Bone marrow (tissue), 2 donors: ENCODE data around the gene LIFR.

Source experiments
- DNase-seq, 2 donors: peaks; one replicate each; lab custom pipeline; 2025; lab: John Stamatoyannopoulos, UW

Gene LIFR

DNA sequence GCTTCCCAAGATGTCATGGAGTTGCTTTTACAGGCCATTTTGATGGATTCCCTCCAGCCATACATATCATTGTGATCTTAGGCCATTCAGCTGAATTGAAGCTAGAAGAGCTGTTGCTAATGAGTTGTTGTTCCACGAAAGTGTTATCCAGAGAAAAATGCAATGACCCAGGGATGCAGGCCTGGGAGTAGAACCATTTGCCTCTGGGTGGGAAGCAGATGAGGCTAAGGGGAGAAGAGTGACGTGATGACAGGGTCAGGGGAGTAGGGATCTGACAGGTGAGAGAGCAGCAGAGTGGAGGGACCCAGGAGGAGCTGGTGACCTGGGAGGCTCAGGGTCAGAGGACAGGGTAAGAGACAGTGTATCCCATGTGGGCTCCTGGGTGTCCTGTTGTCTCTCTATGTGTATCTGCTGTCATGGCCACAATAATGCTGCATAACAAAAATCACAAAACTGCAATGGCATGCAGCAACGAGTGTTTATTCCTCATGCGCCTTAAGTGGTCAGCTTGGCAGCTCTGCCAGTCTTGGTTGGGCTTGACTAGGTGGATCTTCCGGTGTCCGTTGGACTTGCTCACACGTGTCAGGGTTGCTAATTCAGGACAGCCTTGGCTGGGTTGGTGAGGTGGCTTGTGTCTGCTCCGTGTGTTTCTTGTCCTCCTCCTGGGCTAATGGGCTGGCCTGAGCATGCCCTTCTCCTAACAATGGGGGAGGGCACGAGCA lies 90.6 kb downstream of the LIFR start:
- no peak for DNase-seq

DNA sequence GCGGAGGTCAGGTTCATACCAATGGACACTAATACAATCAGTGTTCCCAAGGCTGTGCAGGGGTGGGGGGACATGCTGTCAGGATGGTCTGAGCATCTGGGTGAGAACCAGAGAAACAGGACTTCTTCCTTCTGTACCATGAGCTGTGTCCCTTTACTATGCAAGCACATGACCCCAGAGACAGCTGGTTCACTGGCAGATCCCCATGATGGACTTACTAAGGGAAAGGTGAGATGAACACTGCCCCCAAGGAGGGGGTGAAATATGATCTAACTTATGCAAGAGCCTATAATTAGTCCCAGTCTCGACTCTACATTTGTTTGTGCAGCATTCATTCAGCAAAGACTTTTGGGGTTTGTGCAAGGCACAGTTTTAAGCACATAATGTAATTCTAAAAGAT lies 91.4 kb downstream of the LIFR start:
- DNase-seq: no peak

DNA sequence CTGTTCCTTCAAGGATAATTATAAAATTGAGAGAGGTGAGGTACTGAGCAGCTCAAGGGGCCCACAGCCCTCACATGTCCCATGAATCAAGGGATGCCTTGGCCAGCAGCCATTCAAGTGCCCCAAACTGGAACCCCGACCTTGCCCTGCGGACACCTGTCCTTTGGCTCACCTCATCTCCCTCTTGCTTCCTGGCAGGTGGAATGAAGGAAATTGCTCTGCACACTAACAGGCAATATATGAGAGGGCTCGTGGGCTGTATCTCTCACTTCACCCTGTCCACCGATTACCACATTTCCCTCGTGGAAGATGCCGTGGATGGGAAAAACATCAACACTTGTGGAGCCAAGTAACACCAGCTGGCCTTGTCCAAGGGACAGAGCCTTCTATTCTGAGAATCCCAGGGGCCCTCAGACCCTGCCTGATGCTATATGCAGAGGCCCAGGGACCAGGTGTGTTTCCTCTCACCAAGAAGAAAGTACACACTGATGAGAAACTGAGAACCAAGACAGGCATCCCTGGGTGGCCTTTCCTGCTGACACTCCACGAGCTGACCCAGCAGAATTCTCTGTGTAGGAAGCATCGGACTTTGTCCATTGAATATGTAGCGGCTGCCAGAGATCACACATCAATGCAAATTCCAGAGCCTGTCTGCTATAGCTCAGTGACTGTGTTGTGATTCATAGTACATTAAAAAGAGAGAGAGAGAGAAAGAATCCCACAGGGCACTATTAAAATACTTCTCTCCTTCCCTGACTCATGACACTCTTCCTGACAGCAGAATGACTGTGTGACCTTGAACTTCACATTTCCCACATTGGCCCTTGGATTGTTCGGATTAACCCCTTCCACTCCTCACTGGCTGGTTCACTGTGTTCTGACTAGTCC lies 92.6 kb downstream of the LIFR start:
- DNase-seq: no peak

DNA sequence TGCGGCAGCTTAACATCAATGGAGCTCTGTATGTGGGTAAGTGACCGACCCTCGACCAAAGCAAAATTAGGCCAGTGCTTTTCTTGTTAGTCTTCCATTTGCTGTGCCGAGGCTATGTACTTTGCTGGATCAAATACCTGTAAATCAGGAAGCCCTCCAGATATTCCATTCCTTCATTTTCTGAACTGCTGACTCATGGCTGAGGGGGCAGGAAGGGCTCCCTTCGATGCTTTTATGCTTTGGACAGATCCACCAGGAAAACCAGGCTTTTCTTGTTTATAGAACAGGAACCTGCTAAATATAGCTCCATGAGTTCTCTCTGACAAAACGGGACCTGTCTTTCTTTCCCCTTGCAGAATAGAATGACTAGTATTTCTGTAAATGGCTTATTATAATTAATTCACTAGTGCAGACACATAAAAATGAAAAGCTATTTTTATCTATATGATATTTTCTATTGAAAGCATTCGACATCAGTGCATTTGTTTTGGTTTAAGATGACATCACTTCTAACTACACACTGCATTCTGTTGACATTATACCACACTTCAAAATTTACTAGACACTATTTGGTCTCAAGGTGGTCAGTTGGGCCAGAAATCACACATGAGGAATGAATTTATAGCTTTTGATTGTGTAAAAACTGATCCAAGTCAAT lies 93.3 kb downstream of the LIFR start:
- no peak for DNase-seq

DNA sequence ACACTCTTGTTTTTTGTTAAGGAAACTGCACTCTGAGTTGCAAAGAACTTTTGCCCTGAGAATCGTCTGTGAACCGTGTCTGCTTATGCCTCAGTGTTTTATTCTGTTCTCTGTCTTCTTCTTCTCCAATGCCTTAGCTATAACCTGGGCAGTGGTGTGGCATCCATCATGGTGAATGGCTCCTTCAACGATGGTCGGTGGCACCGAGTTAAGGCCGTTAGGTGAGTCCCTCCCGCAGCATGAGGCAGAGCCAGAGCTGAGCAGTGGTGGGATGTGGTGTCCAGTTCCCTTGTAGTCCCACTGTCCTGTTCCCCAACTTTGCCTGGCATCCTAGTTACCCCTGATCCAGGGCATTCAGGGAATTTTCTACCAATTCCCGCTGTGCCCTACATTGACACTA lies 98.3 kb downstream of the LIFR start:
- no peak for DNase-seq

DNA sequence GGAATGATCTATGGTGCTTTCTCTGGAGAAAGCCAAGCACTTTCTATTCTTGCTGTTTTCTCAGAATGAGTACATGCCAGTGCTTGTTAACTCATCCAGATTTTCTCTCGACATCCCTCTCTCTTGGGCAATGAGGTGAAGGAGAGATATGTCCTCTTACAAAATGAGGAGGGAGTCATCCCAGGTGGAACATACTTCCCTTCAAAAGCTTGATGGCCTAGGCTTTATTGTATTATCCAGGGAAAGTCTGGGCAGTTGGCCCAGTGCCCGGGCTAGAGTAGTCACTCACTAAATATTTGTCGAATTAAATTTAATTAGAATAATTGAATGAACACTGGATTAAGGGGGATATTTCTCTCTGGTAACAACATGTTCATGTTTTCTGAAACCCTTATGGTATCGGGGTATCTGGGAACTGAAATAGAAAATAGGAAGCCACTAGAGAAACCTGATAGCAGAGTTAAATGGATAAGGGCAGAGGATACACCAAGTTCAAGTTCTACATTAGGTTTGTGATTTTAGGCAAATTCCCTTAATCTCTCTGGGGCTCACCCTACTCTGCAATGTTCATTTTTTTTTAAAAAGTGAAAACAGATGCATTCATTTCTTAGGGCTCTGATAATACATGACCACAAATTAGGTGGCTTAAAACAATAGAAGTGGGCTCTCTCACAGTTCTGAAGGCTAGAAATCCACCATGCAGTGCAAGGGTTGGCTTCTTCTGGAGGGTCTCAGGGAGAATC lies 99.6 kb downstream of the LIFR start:
- no peak for DNase-seq

DNA sequence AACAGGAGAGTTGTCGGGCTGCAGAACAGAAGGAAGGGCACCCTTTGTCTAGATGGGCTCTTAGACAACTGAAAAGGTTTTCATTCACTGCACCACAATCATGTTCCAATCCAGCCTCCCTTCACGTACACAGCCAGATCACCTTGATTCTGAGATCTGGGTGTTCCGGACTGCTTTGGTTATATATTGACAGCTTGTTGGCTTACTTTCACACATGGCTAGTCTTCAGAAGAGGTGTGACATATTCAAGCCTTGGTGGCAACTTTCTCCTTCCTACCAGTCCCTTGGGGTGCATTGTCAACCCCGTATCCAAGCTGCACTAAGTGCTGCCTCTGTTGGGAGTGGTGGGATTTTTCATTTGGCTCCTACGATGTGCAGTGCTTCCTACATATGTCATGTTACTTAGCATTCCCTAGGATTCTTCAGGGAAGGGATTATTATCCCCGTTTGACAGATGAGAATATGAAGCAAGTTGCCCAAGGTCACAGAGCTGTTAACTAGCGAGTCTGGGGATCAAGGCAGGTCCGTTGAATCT lies 100.6 kb downstream of the LIFR start:
- DNase-seq: no peak

DNA sequence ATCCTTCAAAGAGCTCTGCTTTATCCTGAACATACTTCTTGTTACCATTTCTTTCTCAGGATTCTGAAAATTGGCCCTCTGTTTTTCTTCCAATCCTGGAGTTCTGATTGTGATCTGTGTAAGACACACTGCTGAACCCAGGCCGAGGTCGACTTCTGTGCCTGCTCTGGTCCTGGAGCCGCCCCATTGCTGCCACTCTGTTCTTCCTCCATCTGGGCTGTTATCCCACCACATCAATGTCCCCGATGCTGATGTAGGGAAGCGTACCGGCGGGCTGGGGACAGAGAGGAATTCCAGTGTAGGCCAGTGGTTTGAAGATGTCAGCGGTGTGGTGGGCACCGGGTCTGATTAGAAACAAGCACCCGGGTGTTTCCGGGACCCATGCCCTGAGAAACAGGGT lies 102.5 kb downstream of the LIFR start:
- no peak for DNase-seq

DNA sequence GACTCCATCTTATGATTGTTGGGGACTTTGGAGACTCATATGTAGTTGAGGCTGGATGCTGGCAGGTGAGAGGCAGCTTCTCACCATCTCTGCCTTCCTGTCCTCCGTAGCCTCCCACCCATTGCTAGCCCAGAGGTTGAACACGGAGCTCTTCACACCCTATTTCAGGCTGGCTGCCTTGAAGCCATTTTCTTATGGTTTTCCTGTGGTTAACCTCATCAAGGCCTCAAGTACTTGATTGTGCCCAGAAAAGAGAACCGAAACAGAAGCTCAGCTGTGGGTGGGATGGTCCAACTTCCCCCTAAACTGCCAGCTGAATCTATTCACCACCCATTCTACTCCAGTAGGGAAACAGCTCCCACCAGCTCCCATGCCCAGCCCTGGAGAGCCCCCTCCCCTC lies 102.9 kb downstream of the LIFR start:
- peak; percentile 20 to 77 for DNase-seq

DNA sequence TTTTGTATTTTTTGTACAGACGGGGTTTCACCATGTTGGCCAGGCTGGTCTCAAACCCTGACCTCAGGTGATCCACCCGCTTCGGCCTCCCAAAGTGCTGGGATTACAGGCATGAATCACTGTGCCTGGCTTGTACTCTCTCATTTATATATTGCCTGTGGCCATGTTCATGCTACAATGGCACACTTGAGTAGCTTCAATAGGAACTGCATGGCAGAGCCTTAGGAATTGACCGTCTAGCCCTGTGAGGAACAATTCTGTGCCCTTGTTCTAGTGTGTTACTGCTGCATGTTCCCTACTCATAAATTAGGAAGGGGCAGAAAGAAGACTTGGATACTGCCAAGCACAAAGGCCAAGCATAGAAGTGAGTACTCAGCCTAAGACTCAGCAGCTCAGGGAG lies 104.2 kb downstream of the LIFR start:
- no peak for DNase-seq

DNA sequence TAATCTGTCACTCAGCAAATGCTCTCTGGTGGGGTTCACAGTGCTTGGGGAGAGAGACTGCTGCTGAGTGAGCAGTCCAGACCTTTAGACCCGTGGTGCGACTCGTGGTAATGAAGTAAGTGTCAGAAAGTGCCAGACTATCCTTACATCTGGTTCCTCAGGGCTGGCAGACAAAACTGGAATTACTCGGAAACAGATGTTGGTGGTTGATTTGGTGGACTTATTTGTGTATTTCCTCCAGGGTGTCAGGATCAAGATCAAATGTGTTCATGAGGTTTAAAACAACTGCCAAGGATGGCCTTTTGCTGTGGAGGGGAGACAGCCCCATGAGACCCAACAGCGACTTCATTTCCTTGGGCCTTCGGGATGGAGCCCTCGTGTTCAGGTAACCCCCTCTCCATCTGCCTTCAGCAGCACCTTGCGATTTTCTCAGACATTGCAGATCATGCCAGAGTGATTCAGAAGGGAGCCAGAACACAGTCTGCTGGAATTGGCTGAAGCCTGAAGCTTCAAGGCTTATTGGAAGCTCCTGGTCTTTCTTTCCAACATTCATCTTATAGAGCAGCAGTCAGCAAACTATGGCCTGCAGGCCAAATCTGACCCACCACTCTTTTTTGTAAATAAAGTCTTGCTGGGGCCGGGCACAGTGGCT lies 105.2 kb downstream of the LIFR start:
- no peak for DNase-seq

DNA sequence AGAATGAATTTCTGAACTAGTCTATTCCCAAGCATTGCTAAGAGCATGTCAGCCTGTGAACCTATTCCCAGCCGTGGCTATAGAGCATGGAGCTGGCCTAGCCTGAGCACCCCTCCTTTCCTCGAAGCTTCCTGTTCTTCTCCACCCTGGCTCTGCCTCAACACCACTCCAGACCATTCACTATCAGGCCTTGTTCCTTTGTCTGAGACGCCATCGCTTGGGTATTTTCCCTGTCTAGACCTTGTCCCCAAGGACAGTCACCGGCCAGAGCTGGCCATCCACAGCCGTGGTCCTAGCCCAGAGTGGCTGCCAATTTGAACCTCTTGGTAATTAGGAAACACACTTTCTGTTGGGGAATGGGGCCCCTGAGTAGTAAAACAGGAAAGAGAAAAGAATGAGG lies 105.8 kb downstream of the LIFR start:
- no peak for DNase-seq

DNA sequence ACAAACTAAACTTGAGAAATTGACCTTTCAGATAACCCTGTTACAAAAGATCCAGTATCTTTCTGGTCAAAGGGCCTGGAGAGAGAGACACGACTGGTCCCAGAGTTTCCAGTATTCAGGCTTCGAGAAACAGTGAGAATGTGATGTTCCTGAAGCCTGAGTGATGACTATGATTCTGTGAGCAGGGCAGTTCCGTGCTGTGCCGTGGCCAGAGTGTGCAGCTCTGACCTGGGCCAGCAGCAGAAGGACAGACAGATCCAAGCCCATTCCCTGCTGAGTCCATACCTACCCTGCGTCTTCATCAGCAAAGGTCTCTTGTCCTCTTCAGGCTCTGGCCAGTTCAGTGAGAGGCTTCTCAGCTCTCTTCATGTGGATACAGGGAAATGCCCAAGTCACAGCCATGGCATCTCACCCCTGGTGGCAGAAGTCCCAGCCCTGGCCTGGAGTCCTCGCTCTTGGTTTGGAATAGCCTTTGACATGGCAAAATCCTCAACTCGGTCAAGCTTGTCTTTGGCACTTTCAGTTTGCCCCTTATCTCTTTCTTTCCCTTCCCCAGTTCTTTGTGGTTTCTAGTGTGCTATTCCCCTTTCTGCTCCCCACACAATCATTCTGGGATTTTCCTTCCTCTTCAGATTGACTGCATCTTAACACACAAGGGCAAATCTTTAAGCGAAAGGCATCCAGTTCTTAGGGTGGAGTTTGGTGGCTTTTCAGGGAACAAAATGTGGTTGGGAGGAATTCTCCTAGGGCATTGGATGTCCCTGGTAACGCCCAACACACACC lies 107.7 kb downstream of the LIFR start:
- DNase-seq: no peak

DNA sequence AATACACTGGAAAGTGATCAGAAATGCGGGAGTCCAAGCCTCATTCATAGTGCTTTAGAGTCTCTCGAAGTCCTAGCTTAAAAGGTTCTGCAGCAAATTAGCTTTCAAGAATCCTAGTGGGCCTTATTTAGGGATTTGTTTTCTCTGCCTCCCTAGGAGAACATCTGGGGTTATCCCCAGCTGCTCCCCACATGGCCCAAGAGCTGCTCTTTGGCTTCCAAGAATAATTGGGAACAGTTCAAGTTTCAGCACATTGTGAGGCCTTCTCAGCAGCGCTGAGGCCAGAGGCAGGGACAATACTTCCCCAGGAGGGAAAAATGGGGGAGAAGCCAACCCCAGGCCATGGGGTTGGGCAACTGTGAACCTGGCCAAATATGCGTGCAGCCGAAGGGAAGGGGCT lies 108.7 kb downstream of the LIFR start:
- no peak for DNase-seq

DNA sequence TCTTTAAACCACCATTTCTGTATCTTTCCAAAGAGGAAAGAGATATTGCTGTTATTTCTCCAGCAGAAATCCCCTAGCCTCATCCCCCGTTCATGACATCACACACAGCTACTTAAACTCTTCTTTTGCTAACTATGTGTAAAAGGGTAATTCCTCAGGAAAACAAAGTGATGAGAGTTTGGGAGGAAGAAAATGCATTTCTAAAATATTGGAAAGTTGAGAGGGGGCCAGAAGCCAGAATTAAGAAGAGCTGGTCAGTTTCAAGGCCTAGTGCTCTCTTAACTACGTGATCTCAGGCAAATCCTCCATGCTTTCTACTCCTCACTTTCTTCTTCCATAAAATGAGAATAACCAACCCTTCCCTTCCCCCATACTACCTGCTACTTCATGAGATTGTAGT lies 109.4 kb downstream of the LIFR start:
- DNase-seq: no peak

DNA sequence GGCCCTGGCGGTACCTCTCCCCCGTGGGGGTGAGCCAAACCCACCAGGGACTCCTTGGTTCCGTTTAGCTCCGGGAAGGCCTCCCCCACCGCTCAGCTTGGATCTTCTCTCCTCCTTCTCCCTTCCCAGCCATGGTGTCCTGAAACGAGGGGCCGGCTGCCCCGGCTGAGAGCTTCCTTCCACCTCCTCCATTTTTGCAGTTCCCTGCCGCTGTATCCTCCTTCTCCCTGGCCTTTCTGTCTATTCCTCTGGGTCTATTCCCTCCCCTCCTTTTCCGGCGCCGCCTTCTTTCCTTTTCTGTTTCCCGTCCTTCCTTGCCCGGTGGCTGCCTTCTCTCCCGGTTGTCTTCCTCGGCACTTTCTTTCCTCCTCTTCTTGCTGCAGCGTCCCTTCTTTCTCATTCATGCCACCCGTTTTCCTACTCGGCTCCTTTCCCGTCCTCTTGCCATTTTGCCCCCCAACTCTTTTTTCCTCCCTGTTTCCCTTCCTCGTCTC lies 110.4 kb downstream of the LIFR start:
- DNase-seq: no peak

DNA sequence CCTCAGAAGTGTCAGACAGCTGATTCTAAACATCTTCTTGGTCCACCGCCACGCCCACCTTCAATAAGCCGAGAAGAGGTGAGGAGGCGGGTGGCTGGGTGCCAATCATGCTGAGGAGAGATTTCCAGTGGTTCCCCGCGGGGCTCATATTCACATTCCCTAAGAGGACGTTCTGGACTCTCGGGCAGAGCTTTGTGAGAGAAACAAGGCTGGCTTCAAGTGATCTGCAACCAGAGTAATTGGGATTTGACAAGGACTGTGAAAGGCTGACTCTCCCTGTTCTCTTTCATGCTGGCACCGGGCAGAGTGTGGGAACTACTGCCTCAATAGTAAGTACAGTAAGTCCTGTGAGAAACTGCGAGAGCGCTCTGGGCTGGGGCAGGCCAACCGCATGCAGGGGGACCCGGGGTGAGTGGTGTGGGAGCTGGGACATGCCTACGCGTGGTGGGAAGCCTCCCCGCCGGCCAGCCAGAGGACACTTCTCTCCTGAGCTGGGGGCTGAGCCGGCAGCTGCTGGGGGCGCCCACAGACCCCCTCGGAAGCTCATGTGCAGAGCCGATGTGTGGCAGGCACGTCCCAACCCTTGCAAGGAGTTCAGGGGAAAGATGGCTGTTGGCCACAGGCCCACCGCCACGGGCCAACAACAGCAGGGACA lies 110.9 kb downstream of the LIFR start:
- DNase-seq: no peak

DNA sequence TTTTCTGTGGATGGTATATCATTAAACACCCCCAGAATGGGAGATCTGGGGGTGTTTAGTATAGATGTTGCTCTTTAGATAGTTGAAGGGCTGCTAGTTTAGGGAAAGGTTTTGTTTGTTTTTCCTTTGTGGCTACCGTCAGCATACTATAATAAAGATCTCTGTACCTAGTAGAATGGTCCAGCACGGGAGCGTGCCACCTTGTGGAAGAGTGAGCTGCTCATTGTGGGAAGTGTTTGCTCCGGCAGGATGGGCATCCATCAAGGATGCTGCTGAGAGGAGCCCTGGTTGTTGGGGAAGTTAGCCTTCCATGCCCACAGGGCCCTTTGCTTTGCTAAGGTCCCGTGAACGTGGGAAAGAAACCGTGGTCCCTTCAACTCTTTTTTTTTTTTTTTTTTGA lies 113.1 kb downstream of the LIFR start:
- DNase-seq: no peak

DNA sequence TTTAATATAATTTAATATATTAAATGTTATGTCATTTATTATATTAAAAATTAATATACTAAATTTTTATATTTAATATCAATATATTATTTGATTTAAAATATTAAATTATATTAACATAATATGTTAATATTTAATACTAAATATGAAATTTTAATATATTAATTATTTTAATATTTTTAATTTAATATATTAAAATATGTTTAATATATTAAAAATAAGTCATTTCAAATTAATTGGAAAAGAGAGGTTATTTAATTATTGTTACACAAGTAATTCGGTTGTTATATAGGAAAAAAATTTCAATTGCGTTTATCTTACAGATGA lies 114.2 kb downstream of the LIFR start:
- no peak for DNase-seq
